Rectal smooth muscle tissue (tissue), 1 donor: ENCODE results near the gene FEM1A.

Experiments
- H3K27ac ChIP-seq: one replicate; pipeline ENCODE4 v1.7.0; 2013; ENCODE audit warnings: low read depth, low read length, inconsistent platforms
- H3K27me3 ChIP-seq: one replicate; pipeline ENCODE4 v1.7.0; 2013; ENCODE audit warnings: low read length; ENCODE audit not compliant: control insufficient read depth, insufficient read depth
- H3K36me3 ChIP-seq: one replicate; pipeline ENCODE4 v1.7.0; 2013; ENCODE audit warnings: low read length; ENCODE audit not compliant: control insufficient read depth, insufficient read depth
- H3K4me1 ChIP-seq: one replicate; pipeline ENCODE4 v1.7.0; 2013; ENCODE audit warnings: low read length; ENCODE audit not compliant: control insufficient read depth, insufficient read depth
- H3K4me3 ChIP-seq: one replicate; pipeline ENCODE4 v1.7.0; 2013; ENCODE audit warnings: low read length
- H3K9ac ChIP-seq: one replicate; pipeline ENCODE4 v1.7.0; 2013; ENCODE audit warnings: low read length

The FEM1A gene

DNA sequence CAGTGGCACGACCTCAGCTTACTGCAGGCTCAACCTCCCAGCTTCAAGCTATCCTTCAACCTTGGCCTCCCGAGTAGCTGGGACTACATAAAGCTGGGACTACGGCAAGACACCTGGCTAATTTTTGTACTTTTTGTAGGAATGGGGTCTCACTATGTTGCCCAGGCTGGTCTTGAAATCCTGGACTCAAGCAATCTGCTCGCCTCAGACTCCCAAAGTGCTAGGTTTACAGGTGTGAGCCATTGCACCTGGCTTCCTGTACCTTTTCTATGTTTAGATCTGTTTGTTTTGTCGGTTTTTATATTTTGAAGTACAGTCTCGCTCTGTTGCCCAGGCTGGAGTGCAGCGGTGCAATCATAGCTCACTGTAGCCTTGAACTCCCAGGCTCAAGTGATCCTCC lies 57.5 kb downstream of the FEM1A start:
- no peaks in the 10 kb centered on the region for H3K27me3 ChIP-seq
- H3K9ac ChIP-seq = no peak overlapping the region
- peaks cover 15% of the 10 kb centered on the region for H3K36me3 ChIP-seq
- no peak overlapping the region for H3K4me3 ChIP-seq
- no peak overlapping the region for H3K27ac ChIP-seq
- H3K4me1 ChIP-seq = no peaks in the 10 kb centered on the region
